B cell (primary cell): ENCODE data around the gene ZNF469.

Source experiments
- CTCF ChIP-seq: fragments of 200-600 bp; IDR thresholded peaks from one replicate; pipeline ENCODE4 v1.8.0; 2022; ENCODE audit warnings: antibody characterized with exemption, mild to moderate bottlenecking
- EZH2 ChIP-seq: IDR thresholded peaks from 2 replicates; pipeline ENCODE4 v1.6.1; 2012; ENCODE audit warnings: borderline replicate concordance, low read depth, mild to moderate bottlenecking, moderate library complexity, low read length; ENCODE audit not compliant: insufficient read depth, poor library complexity, severe bottlenecking

GRCh38 chr16:88423448-88423850 lies 40.7 kb downstream of the ZNF469 start:
- TF ChIP-seq CTCF (no peak), EZH2 (no peak)
